NB4 (cell line): ENCODE measurements around the gene SGCB.

Experiments used
- CTCF ChIP-seq: IDR thresholded peaks from one replicate; pipeline ENCODE4 v1.5.1; 2012; ENCODE audit warnings: low read depth, low read length
- POLR2A ChIP-seq: IDR thresholded peaks from 2 replicates; pipeline ENCODE4 v1.6.1; 2011; ENCODE audit warnings: mild to moderate bottlenecking; ENCODE audit not compliant: insufficient read length; ENCODE audit errors: extremely low read depth
- TF ChIP-seq, protein P1 (sequence below): IDR thresholded peaks from 2 replicates; pipeline ENCODE4 v1.6.1; 2011; ENCODE audit warnings: low read depth, low read length

DNA sequence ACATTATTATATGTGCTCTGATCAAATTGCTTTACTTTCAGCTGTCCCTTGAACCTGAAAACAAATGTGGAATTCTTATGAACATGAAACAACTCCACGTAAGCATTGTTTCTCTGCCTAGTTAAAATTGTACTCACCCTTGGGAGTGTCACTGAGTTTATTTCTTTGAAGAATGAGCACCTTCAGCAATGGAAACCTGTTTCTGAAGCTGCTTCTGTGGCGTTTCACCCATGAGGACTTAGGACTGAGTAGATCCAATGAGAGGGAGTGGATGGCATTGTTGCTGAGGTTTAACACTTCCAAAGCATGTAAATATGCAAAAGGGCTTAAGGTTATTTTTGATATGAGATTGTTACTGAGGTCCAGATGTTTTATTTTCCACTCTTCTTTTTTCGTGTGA, 21.1 kb downstream of the SGCB start:
- TF ChIP-seq CTCF (no peak), POLR2A (no peak)
- TF ChIP-seq, protein P1, sequence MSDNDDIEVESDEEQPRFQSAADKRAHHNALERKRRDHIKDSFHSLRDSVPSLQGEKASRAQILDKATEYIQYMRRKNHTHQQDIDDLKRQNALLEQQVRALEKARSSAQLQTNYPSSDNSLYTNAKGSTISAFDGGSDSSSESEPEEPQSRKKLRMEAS, result no peak
